GM19324 (cell line): ENCODE measurements around the gene GPR26.
"Not testable (repeated sequence)": the region's sequence is repeated elsewhere in the genome, so short reads cannot be mapped to it uniquely, and the experiment has no call there.

ENCODE experiments used
- ATAC-seq: cut with Tn5 transposase; IDR thresholded peaks from one replicate; pipeline ENCODE4 v1.9.1; 2021; ENCODE audit warnings: mild to moderate bottlenecking, moderate library complexity; ENCODE audit not compliant: unreplicated experiment, low FRiP score

The GPR26 gene

GRCh38 chr10:123704076-123704475 lies 37.9 kb downstream of the GPR26 start:
- ATAC-seq, result no peak

GRCh38 chr10:123704812-123705211 lies 38.7 kb downstream of the GPR26 start:
- no peak for ATAC-seq

GRCh38 chr10:123706236-123706635 lies 40.1 kb downstream of the GPR26 start:
- ATAC-seq, result no peak

GRCh38 chr10:123715546-123715945 lies 49.4 kb downstream of the GPR26 start:
- ATAC-seq, result no peak

- no peak for ATAC-seq
These were observed 51.2 kb downstream of the GPR26 start for GRCh38 chr10:123717336-123717735.

- ATAC-seq, result no peak
These were observed 52.4 kb downstream of the GPR26 start for GRCh38 chr10:123718544-123719060.

GRCh38 chr10:123720536-123720935 lies 54.4 kb downstream of the GPR26 start:
- ATAC-seq, result no peak

GRCh38 chr10:123721441-123722049 lies 55.4 kb downstream of the GPR26 start:
- no peak for ATAC-seq

GRCh38 chr10:123722351-123722750 lies 56.2 kb downstream of the GPR26 start:
- no peak for ATAC-seq

- ATAC-seq, result no peak
These were observed 58.6 kb downstream of the GPR26 start for GRCh38 chr10:123724747-123725146.

GRCh38 chr10:123726381-123726780 lies 60.2 kb downstream of the GPR26 start:
- no peak for ATAC-seq

- no peak for ATAC-seq
These were observed 60.7 kb downstream of the GPR26 start for GRCh38 chr10:123726836-123727235.

- ATAC-seq, result no peak
These were observed 63.4 kb downstream of the GPR26 start for GRCh38 chr10:123729523-123729922.

- not testable (repeated sequence) for ATAC-seq
These were observed 70.8 kb downstream of the GPR26 start for GRCh38 chr10:123736917-123737316.

- no peak for ATAC-seq
These were observed 75.0 kb downstream of the GPR26 start for GRCh38 chr10:123741146-123741545.

- ATAC-seq, result no peak
These were observed 75.6 kb downstream of the GPR26 start for GRCh38 chr10:123741711-123742110.

- ATAC-seq, result no peak
These were observed 76.7 kb downstream of the GPR26 start for GRCh38 chr10:123742751-123743440.

GRCh38 chr10:123743441-123744223 lies 77.5 kb downstream of the GPR26 start:
- no peak for ATAC-seq

GRCh38 chr10:123744224-123744536 lies 78.0 kb downstream of the GPR26 start:
- no peak for ATAC-seq
